K562 (cell line): Measurements from ENCODE around the gene KIF6. TPM values are rescaled to one million over a fixed set of nuclear protein-coding genes. Genes with fewer than 3 reads are reported as not detected.
A peak's percentile ranks its signal among the peaks of the same experiment; 100 is the strongest.

Source experiments
- ATAC-seq: fragments of 200-7000 bp; cut with Tn5 transposase; 3 replicates; pipeline ENCODE4 v1.9.1; 2020; ENCODE audit warnings: moderate library complexity
- BruUV-seq: library from RNA; stranded (reverse); fragments of 400-500 nt; replicated peaks from 2 replicates; lab custom pipeline; 2021; lab: Mats Ljungman, UMichigan
- CTCF ChIA-PET: fragments of 300-600 bp; formaldehyde crosslinking; extraction: SDS; loops from one replicate; lab custom pipeline; 2021; ENCODE audit warnings: low intra/inter-chr PET ratio; lab: Yijun Ruan, JAX
- POLR2A ChIA-PET: fragments of 300-600, 350-650 bp; sonication (Branson Sonifier 250); formaldehyde crosslinking; extraction: SDS; loops from one replicate; lab custom pipeline; 2021; ENCODE audit warnings: antibody characterized with exemption, inconsistent platforms; lab: Yijun Ruan, JAX
- DNase-seq, 4 experiments: peaks; one replicate each; pipeline versions ENCODE4 v3.0.0 to v3.0.0-alpha.2; 2011 to 2018; ENCODE audit warnings: low spot score in 3 of 4, mixed read lengths in 3 of 4; ENCODE audit errors: extremely low read depth in 1 of 4
- FAIRE-seq: peaks from 2 replicates; lab custom pipeline; 2011; peaks lifted over from hg19 to GRCh38; lab: Jason Lieb, UNC
- H2AFZ ChIP-seq: 2 replicates; pipeline ENCODE4 v1.6.0; 2011; ENCODE audit warnings: low read depth, low read length, control low read depth, inconsistent platforms
- H3K27ac ChIP-seq: fragments of 200-600 bp; 3 replicates; pipeline ENCODE4 v1.8.0; 2011; ENCODE audit warnings: low read depth, mild to moderate bottlenecking, control low read depth, inconsistent platforms, low read length, moderate library complexity, mixed read lengths; ENCODE audit errors: extremely low read depth
- H3K27me3 ChIP-seq, 2 experiments: fragments of 300-600 bp in 1 of 2; 2 replicates in 1 of 2; 3 replicates in 1 of 2; pipeline versions ENCODE4 v1.6.0 to v1.8.0; 2011; ENCODE audit warnings: inconsistent platforms in 2 of 2, low read length in 2 of 2, mild to moderate bottlenecking in 1 of 2, mixed read lengths in 1 of 2, moderate library complexity in 1 of 2; ENCODE audit not compliant: control insufficient read depth in 2 of 2, insufficient read depth in 2 of 2
- H3K36me3 ChIP-seq: fragments of 300-600 bp; 3 replicates; pipeline ENCODE4 v1.8.0; 2011; ENCODE audit warnings: mild to moderate bottlenecking, low read length, inconsistent platforms; ENCODE audit not compliant: control insufficient read depth, insufficient read depth
- H3K4me1 ChIP-seq, 2 experiments: fragments of 200-600 bp in 1 of 2; replicated peaks in 1 of 2; 2 replicates in 1 of 2; 3 replicates in 1 of 2; pipeline versions ENCODE4 v1.5.1 to v1.8.0; 2011; ENCODE audit warnings: inconsistent platforms in 2 of 2, low read length in 2 of 2, mild to moderate bottlenecking in 1 of 2, mixed read lengths in 1 of 2, moderate library complexity in 1 of 2; ENCODE audit not compliant: control insufficient read depth in 2 of 2, insufficient read depth in 2 of 2
- H3K4me2 ChIP-seq: 2 replicates; pipeline ENCODE4 v1.6.1; 2011; ENCODE audit warnings: low read length, control low read depth, inconsistent platforms, mixed read lengths; ENCODE audit not compliant: insufficient read depth
- H3K4me3 ChIP-seq: fragments of 200-600 bp; sonication (generic), shearing (Covaris generic); 2 replicates; pipeline ENCODE4 v1.5.1; 2016; ENCODE audit warnings: control low read depth, inconsistent platforms
- H3K79me2 ChIP-seq: fragments of 200-600 bp; 3 replicates; pipeline ENCODE4 v1.8.0; 2011; ENCODE audit warnings: low read length, inconsistent platforms; ENCODE audit not compliant: control insufficient read depth, insufficient read depth
- H3K9ac ChIP-seq, 2 experiments: 2 replicates each; pipeline versions ENCODE4 v1.6.0 to v1.6.1; 2011; ENCODE audit warnings: low read depth in 2 of 2, low read length in 2 of 2, control low read depth in 1 of 2, inconsistent platforms in 1 of 2, mild to moderate bottlenecking in 1 of 2, mixed read lengths in 1 of 2; ENCODE audit not compliant: insufficient read depth in 1 of 2
- H3K9me1 ChIP-seq: one replicate; pipeline ENCODE4 v1.6.0; 2011; ENCODE audit warnings: inconsistent platforms, mild to moderate bottlenecking, low read length, moderate library complexity; ENCODE audit not compliant: control insufficient read depth, insufficient read depth
- H3K9me3 ChIP-seq: replicated peaks from 2 replicates; pipeline ENCODE4 v1.5.1; 2011; ENCODE audit warnings: low read depth, low read length, inconsistent platforms; ENCODE audit not compliant: control insufficient read depth, insufficient read depth
- H4K20me1 ChIP-seq: replicated peaks from 2 replicates; pipeline ENCODE4 v1.6.1; 2011; ENCODE audit warnings: low read length, inconsistent platforms, mixed read lengths; ENCODE audit not compliant: control insufficient read depth, insufficient read depth
- BRD4 ChIP-seq: fragments of 200-600 bp; sonication (generic); IDR thresholded peaks from 2 replicates; pipeline ENCODE4 v1.6.1; 2017; ENCODE audit warnings: inconsistent platforms
- CEBPG ChIP-seq, 3 experiments: fragments of 200-800 bp in 1 of 3; sonication (Bioruptor generic) in 1 of 3; sonication (generic) in 1 of 3; formaldehyde crosslinking in 1 of 3; IDR thresholded peaks in 2 of 3; conservative IDR thresholded peaks in 1 of 3; 2 replicates each; pipeline versions ENCODE4 v1.6.1 to v1.8.0; 2016 to 2022; ENCODE audit warnings: missing compliant biosample characterization in 2 of 3, missing genetic modification characterization in 2 of 3, mild to moderate bottlenecking in 1 of 3, missing genetic modification reagents in 1 of 3
- HCFC1 ChIP-seq: IDR thresholded peaks from 2 replicates; pipeline ENCODE4 v1.6.1; 2012; ENCODE audit warnings: low read depth, low read length, improper control_type of control experiment
- MIER1 ChIP-seq: fragments of 450-650 bp; IDR thresholded peaks from 2 replicates; pipeline ENCODE4 v1.6.1; 2016; ENCODE audit warnings: antibody characterized with exemption, mild to moderate bottlenecking, low read depth
- NFE2L1 ChIP-seq: fragments of 450-650 bp; IDR thresholded peaks from 2 replicates; pipeline ENCODE4 v1.6.1; 2016; ENCODE audit warnings: missing genetic modification characterization, low read depth, mild to moderate bottlenecking, missing compliant biosample characterization, moderate library complexity, borderline replicate concordance
- RBFOX2 ChIP-seq: fragments of 200-400 bp; formaldehyde crosslinking; IDR thresholded peaks from 2 replicates; pipeline ENCODE4 v1.6.1; 2017; ENCODE audit warnings: low read depth, mild to moderate bottlenecking, low read length, moderate library complexity
- TBP ChIP-seq: optimal IDR thresholded peaks from 2 replicates; pipeline ENCODE3; 2011; ENCODE audit warnings: low read depth, low read length, improper control_type of control experiment
- ZNF197 ChIP-seq: fragments of 200-800 bp; sonication (Bioruptor generic); IDR thresholded peaks from 2 replicates; pipeline ENCODE4 v1.6.1; 2016; ENCODE audit warnings: low read depth, missing genetic modification characterization, missing compliant biosample characterization
- ZNF695 ChIP-seq: fragments of 450-650 bp; formaldehyde crosslinking; IDR thresholded peaks from 2 replicates; pipeline ENCODE4 v1.4.0; 2020; ENCODE audit warnings: mild to moderate bottlenecking, moderate library complexity
- WGBS: fragments of 100-300 bp; shearing (Covaris generic); methylation state at CpG from one replicate; pipeline ENCODE4 v1.1.6; 2016; ENCODE audit warnings: low coverage, mixed read lengths; ENCODE audit not compliant: insufficient coverage; ENCODE audit errors: missing lambda C conversion rate; 5-methylcytosine and 5-hydroxymethylcytosine counted together
- in situ Hi-C: fragments of 300-500 bp; cut with MboI; formaldehyde crosslinking; loops from 4 replicates; pipeline ENCODE4 v1.15.0; 2018; ENCODE audit warnings: inconsistent platforms, mixed read lengths
- intact Hi-C: fragments of 100-400 bp; cut with micrococcal nuclease; formaldehyde crosslinking; loops from 2 replicates; pipeline ENCODE4 v1.14.2; 2022
- polyA plus RNA-seq, 8 experiments: library from polyadenylated mRNA; depleted of rRNA in 4 of 8; stranded (reverse) in 5 of 8; unstranded in 3 of 8; fragments of >200 nt; fragmentation: Nextera tagmentation in 2 of 8; fragmentation: Illumina TruSeq in 1 of 8; extraction: Ambion mirVana in 2 of 8; extraction: Trizol in 1 of 8; gene quantifications; 2 replicates each; pipeline versions ENCODE4 v1.2.1 to v1.2.3, GENCODE V29; 2011 to 2014; ENCODE audit warnings: inconsistent platforms in 1 of 8, missing spikeins in 1 of 8
- total RNA-seq, 7 experiments: library from RNA; depleted of rRNA in 6 of 7; stranded (reverse); fragments of >200 nt in 6 of 7; fragmentation: Illumina TruSeq in 2 of 7; extraction: Trizol in 2 of 7; gene quantifications; 2 replicates each; pipeline versions ENCODE4 v1.2.1 to v1.2.3, GENCODE V29; 2011 to 2021; ENCODE audit warnings: low replicate concordance in 1 of 7

The KIF6 gene
- total and polyA plus RNA-seq, 9 of the 15 experiments (the other 6 are each of a cell fraction or from before 2014, with no cell fraction given), result not detected

- BruUV-seq, result no TSS peak
Observed at GRCh38 chr6:39565956-39566355, 159.3 kb downstream of the KIF6 start.

DNA sequence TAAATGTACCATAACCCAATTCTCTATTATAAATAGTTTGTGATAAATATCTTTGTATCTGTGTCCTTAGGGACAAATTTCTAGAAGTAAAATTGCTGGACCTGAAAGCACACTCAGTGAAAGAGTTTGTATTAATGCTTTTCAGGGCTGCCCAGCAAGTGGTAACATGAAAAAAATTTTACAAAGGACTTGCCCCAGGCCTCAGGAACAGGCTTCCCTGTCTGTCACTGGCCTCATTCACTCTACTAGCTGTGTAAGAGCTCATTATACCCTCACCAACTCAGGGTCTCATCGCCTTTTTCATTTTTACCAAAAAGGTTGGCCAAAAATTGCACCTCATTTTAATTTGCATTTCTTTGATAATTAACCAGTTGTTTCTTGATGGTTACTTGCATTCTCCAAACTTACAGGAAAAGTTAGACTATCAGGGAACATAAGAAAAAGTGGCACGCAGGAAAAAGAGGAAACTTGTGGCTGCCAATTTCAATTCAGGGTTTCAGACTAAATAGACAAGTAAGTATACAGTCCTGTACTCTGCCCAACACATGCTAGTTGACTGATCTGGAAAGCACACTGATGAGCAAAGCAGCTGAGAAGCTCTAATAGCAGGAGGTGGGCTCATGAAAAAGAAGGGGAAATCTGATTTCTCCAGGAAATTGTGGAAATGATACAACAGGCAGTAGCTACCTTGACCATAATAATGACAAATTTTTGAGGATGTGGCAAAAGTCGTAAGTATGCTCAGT, 161.5 kb downstream of the KIF6 start:
- no peaks in the 10 kb centered on the region for H3K9me3 ChIP-seq
- FAIRE-seq (no peak), DNase-seq (no peak), ATAC-seq (no peak)
- H3K9ac ChIP-seq, result no peak overlapping the region
- CTCF ChIA-PET, result no interaction called here
- intact Hi-C loops (no loop called here), in situ Hi-C loops (no loop called here)
- H3K4me3 ChIP-seq, result no peak overlapping the region
- no peaks in the 10 kb centered on the region for H3K36me3 ChIP-seq
- no peak overlapping the region for H3K27ac ChIP-seq
- H3K79me2 ChIP-seq, result no peaks in the 10 kb centered on the region
- no peak overlapping the region for H3K4me2 ChIP-seq
- no peak overlapping the region for H2AFZ ChIP-seq
- no peaks in the 10 kb centered on the region for H3K9me1 ChIP-seq
- POLR2A ChIA-PET, result interaction anchor here (0.6 kb wide), 1 partner anchor 240 kb away, joined by 3 read pairs; no protein-coding TSS in a partner anchor
- WGBS, result 0% methylated on average over 3 of the region's 3 CpGs
- H3K27me3 ChIP-seq, result peaks cover 0 to 2% of the 10 kb centered on the region in 2 experiments; a peak in 1 of 5 replicates
- no TSS peak for BruUV-seq
- no peaks in the 10 kb centered on the region for H3K4me1 ChIP-seq
- TF ChIP-seq HCFC1 (no peak), TBP (peak; percentile 29)
- TF ChIP-seq, all 486 proteins: peak for 1
- H4K20me1 ChIP-seq, result no peaks in the 10 kb centered on the region

More at GRCh38 chr6:39565956-39566355, 159.3 kb downstream of the KIF6 start:
- H3K27ac ChIP-seq, result no peak overlapping the region
- WGBS, result 0% methylated on average over 1 of the region's 1 CpG
- in situ Hi-C loops (no loop called here), intact Hi-C loops (no loop called here)
- POLR2A ChIA-PET, result no interaction called here
- no peak overlapping the region for H3K9ac ChIP-seq
- H3K4me3 ChIP-seq, result no peak overlapping the region
- H3K4me2 ChIP-seq, result no peak overlapping the region
- H3K79me2 ChIP-seq, result no peaks in the 10 kb centered on the region
- ATAC-seq, result no peak
- H3K4me1 ChIP-seq, result no peaks in the 10 kb centered on the region
- CTCF ChIA-PET, result no interaction called here
- no peaks in the 10 kb centered on the region for H4K20me1 ChIP-seq
- TF ChIP-seq ZNF695 (CRISPR knock-in tag) (no peak), RBFOX2 (no peak), MIER1 (no peak), ZNF197 (CRISPR knock-in tag) (no peak), BRD4 (no peak), NFE2L1 (no peak), CEBPG (CRISPR knock-in tag; IDR thresholded peaks at IDR 0.05) (no peak), CEBPG (tag; conservative IDR thresholded peaks at IDR 0.05 in 1 of 2, IDR thresholded peaks at IDR 0.05 in 1 of 2) (no peak)
- TF ChIP-seq, all 486 proteins: peak for 0
- H3K27me3 ChIP-seq, result peaks cover 0 to under 1% of the 10 kb centered on the region in 2 experiments; a peak in 1 of 5 replicates
- DNase-seq (no peak), FAIRE-seq (no peak)
- no peaks in the 10 kb centered on the region for H3K9me1 ChIP-seq
- H2AFZ ChIP-seq, result no peak overlapping the region
- no peaks in the 10 kb centered on the region for H3K9me3 ChIP-seq
- no peaks in the 10 kb centered on the region for H3K36me3 ChIP-seq
